AG08395 (cell line): ENCODE measurements around the gene CIAO3.

Experiments used
- DNase-seq: peaks from one replicate; pipeline ENCODE4 v3.0.0; 2012; ENCODE audit warnings: mixed read lengths, low spot score

CIAO3 gene

GRCh38 chr16:734981-735881 is 5.6 kb downstream of the CIAO3 start:
- no peak for DNase-seq

- DNase-seq: no peak
These were observed 6.4 kb downstream of the CIAO3 start for GRCh38 chr16:734208-734980.

DNA sequence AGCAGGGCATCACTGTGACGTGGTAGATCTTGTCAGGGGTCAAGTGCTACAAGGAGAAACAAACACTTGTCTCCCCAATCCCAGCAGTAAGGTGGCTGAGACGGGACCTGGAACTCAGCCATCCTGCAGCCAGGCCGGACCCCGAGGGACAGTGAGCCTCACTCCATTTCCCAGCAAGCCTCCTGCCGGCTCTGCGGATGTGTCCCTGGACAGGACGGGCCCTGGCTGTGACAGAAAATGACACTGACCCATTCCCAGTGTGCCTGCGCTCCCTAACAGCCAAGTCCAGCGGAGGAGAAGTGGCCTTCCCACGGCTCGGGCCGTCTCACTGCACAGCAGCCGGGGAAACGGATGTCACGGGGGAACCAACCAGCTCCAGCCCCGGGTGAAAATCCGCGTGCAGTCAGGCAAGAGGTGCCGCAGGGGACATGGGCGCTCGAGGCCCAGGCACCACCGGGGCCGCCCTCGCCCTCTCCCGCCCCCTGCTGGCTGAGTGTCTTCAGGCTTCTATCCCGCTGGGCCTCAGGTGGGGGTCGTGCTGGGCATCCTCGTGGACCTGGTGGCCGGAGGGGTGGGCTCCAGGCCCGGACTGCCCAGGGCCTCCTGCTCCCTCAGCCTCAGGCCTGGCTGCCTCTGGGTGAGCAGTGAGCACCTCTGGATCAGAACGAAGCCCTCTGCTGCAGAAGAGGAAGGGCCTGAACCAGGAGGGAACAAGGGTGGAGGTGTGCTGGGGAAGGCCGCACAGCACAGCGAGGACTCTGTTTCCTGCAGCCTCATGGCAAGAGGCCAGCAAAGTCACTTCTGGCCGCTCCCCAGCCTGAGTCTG is 7.2 kb downstream of the CIAO3 start:
- no peak for DNase-seq

DNA sequence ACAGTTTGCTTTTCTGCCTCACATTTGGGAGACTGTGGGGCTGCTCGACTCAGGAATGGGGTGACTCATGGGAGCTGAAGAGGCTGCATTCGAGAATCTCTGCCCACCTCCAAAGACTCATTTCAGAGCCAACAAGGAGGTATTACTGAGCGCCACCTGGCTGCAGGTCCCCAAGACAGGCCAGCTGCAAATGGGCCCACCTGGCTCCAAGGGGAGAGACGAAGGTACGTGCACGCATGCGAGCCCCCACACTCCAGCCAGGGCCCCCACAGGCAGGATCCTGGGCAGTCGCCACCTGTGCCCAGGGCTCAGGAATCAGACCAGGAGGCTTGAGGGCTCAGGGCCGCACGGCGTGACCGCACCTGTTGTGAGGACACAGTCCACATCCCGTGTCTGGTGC is 7.9 kb downstream of the CIAO3 start:
- DNase-seq: no peak

GRCh38 chr16:732332-732731 is 8.5 kb downstream of the CIAO3 start:
- DNase-seq: no peak

GRCh38 chr16:730666-731509 is 9.9 kb downstream of the CIAO3 start:
- DNase-seq: no peak

DNA sequence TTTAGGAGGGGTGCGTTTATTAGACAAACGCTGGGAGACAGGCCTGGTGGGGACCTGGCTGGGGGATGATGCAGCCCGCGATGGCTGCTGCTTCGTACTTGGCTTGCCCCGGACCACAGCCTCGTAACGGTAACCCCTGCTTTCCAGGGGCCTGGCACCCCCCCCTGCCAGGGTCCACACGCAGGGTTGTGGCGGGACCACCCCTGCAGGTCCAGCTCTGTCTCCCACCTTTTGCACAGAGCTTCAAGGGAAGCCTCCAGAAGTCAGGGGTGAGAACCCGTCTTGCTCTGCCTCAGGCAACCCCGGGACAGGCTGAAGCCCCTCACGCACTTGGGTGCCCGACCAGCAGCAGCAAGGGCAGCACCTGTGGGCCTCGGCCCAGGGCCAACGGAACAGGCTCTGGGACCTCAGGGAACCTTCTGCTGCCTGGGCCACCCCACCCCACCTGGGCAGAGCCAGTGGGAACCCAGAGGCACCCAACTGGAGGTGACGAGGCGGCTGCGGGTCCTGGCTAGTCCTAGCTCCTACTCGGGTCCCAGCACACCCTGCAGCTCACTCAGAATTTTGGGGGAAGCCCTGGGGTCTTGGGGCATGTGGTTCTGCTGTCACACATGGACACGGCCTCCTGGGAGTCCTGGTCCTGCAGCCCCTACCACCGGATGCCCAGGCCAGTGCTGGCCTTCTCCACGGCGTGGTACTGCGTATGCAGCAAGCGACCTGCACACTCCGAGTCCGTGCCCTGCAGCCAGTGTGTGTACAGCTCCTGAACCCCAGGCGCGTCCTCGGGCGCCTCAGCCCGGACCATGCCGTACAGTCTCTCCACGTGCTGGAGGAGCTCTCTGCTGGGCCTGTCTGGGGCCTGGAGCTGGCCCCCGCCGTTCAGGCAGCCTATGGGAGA is 10.8 kb downstream of the CIAO3 start:
- no peak for DNase-seq

GRCh38 chr16:728890-729744 is 11.7 kb downstream of the CIAO3 start:
- no peak for DNase-seq

- DNase-seq: peak; percentile 81
These were observed 12.5 kb downstream of the CIAO3 start for GRCh38 chr16:728131-728889.

GRCh38 chr16:727291-727977 is 13.4 kb downstream of the CIAO3 start:
- DNase-seq: no peak

DNA sequence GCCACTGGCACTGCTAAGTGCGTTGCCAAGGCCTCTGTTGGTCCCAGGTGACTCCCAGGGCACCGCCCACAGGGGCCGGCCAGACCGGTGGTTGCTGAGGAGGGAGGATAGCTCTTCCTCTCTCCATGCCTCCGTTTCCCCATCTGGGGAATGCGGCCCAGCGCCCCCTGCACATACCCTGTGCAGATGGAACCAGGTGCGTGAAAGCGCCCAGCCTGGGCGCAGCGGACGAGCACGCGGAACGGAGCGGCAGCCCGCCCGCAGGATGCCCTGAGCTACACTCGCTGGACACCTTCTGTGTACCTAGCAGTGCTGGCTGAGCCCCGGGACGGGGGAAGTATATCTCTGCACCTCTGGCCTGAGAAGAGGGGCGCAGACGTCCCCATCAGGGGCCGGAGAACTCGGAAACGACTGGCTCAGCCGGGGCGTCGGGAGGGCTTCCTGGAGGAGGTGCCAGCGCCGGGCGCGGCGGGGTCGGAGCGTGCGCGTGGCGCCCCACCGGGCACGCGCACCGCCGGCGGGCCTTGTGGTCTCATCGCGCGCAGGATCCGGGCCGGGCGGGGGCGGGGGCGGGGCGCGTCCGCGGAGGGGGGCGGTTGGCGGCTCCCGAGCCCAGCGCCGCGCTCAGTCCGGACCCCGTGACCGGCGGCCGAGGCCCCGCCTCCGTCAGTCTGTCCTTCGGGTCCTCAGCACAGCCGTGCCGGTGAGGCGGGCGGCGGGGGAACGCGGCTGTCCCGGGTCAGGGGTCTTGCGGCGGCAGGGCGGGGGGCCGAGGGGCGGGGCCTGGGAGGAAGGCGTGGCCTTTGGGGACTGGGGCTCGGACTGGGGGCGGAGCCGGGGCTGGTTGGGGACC is 14.1 kb downstream of the CIAO3 start, which contains the start of the genes CCDC78 and HAGHL:
TSS of gene CCDC78 (minus strand) at position 6 of the 853 bp plus-strand sequence. CDS start 76 bp downstream, outside the sequence.
TSS of gene HAGHL (plus strand) at position 669 of the 853 bp plus-strand sequence. CDS start 404 bp downstream, outside the sequence.
- peak; percentile 52 for DNase-seq

DNA sequence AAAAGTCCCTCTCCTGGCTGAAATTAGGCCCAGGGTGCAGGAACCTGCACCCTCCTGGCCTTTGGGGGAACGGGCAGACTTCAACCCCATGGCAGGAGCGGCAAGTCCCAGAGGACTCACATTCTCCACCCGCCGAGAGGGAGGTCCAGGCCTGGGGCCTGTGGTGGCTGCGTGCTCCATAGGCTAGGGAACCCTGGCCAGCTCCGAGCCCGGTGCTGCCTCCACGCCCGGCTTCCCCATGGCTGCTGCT is 14.7 kb downstream of the CIAO3 start:
- no peak for DNase-seq

- DNase-seq: no peak
These were observed 15.2 kb downstream of the CIAO3 start for GRCh38 chr16:725463-726187.

GRCh38 chr16:725041-725376 is 15.8 kb downstream of the CIAO3 start:
- no peak for DNase-seq

DNA sequence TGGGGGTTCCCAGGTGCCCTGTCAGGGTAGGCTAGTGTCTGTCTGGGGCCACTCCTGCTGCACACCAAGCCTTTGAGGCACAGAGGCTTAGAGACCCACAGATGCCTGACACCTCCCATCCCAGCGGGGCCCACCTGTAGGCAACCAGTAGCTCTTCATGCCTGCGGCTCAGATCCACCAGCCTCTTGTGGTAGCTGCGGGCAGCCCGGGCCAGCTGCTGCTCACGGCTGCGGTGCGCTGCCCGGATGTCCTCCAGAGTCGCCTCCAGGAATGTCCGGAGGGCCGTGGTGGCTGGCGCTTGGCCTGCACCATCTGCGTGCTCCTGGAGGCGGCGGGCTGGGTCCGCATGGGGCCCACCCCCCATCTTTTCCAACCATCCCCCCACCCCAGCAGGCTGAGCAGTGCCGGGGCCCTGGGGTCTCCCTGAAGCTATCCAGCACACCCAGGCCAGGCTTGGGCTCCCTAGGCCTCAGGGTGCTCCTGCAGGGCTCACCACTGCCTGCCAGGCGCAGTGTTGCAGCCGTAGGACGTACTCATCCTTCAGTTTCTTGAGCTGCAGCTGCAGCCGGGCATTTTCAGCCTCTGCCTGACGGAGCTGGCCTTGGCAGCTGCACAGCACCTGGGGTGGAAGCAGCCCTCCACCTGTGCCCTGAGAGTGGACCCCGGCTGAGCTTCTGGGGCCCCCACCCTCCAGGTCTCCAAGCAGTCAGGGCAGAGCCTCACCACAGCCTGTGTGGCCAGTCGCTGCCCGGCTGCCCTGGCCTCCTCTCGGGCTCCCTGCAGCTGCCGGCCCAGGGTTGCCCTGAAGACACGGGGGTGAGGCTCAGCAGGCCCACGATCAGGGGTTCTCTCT is 16.4 kb downstream of the CIAO3 start:
- DNase-seq: no peak

- DNase-seq: no peak
These were observed 17.1 kb downstream of the CIAO3 start for GRCh38 chr16:723695-724094.
